OCI-LY3 (cell line): Measurements from ENCODE around the gene CCNE1.

Experiments
- H2AFZ ChIP-seq: fragments of 200-600, 300-600 bp; shearing (Covaris generic); 2 replicates; pipeline ENCODE4 v1.6.0; 2014; ENCODE audit warnings: antibody characterized with exemption, low read depth, low read length
- H3K27ac ChIP-seq: fragments of 200-600, 300-600 bp; sonication (generic); 2 replicates; pipeline ENCODE4 v1.5.1; 2014; ENCODE audit warnings: mild to moderate bottlenecking, low read length, moderate library complexity, mixed read lengths
- H3K27me3 ChIP-seq: fragments of 200-600, 300-600 bp; sonication (generic); 2 replicates; pipeline ENCODE4 v1.6.1; 2014; ENCODE audit warnings: low read depth, low read length, mixed read lengths
- H3K36me3 ChIP-seq: fragments of 200-600, 300-600 bp; sonication (generic); replicated peaks from 2 replicates; pipeline ENCODE3; 2014; ENCODE audit warnings: low read depth, low read length, mixed read lengths
- H3K4me1 ChIP-seq: fragments of 300-600, 200-600 bp; sonication (generic); 2 replicates; pipeline ENCODE4 v1.6.1; 2014; ENCODE audit warnings: low read length, mixed read lengths
- H3K4me2 ChIP-seq: fragments of 200-600, 300-600 bp; sonication (generic); 2 replicates; pipeline ENCODE4 v1.6.1; 2014; ENCODE audit warnings: low read length, mixed read lengths
- H3K4me3 ChIP-seq: fragments of 300-600, 200-600 bp; sonication (generic); 2 replicates; pipeline ENCODE4 v1.5.1; 2014; ENCODE audit warnings: antibody characterized with exemption, mild to moderate bottlenecking, low read length, moderate library complexity
- H3K79me2 ChIP-seq: fragments of 300-600, 200-600 bp; shearing (Covaris generic); 2 replicates; pipeline ENCODE4 v1.6.1; 2014; ENCODE audit warnings: mild to moderate bottlenecking, low read length, mixed read lengths
- H3K9ac ChIP-seq: fragments of 300-600, 200-600 bp; shearing (Covaris generic); 2 replicates; pipeline ENCODE4 v1.6.0; 2014; ENCODE audit warnings: mild to moderate bottlenecking, low read length, moderate library complexity
- H3K9me3 ChIP-seq: fragments of 200-600, 300-600 bp; shearing (Covaris generic); 2 replicates; pipeline ENCODE4 v1.6.1; 2014; ENCODE audit warnings: low read length, mixed read lengths; ENCODE audit not compliant: insufficient read depth
- H4K20me1 ChIP-seq: fragments of 200-600, 300-600 bp; sonication (generic); 2 replicates; pipeline ENCODE4 v1.6.1; 2016; ENCODE audit warnings: low read length, mixed read lengths; ENCODE audit not compliant: insufficient read depth
- CTCF ChIP-seq: fragments of 200-600, 300-600 bp; sonication (generic); IDR thresholded peaks from 2 replicates; pipeline ENCODE4 v1.5.1; 2014; ENCODE audit warnings: antibody characterized with exemption, low read length, low read depth
- EZH2phosphoT487 ChIP-seq: fragments of 200-600 bp; shearing (Covaris generic); IDR thresholded peaks from 2 replicates; pipeline ENCODE4 v1.6.1; 2018; ENCODE audit warnings: antibody characterized with exemption, mixed run types, low read depth

Gene CCNE1

GRCh38 chr19:29855741-29856500 is 44.1 kb downstream of the CCNE1 start:
- Histone ChIP-seq H3K36me3 (no peaks in the 10 kb centered on the region), H3K27ac (no peak overlapping the region), H3K4me2 (no peak overlapping the region), H3K79me2 (no peaks in the 10 kb centered on the region), H3K9ac (no peak overlapping the region), H2AFZ (no peak overlapping the region), H3K27me3 (peaks cover 21% of the 10 kb centered on the region; the same call in 1 of the 2 replicates), H3K9me3 (no peaks in the 10 kb centered on the region), H3K4me3 (no peak overlapping the region), H4K20me1 (no peaks in the 10 kb centered on the region), H3K4me1 (peaks cover 7% of the 10 kb centered on the region; the same call in 1 of the 2 replicates)
- TF ChIP-seq EZH2phosphoT487 (no peak), CTCF (no peak)

GRCh38 chr19:29858000-29858596 is 46.3 kb downstream of the CCNE1 start:
- Histone ChIP-seq H4K20me1 (no peaks in the 10 kb centered on the region), H2AFZ (no peak overlapping the region), H3K4me3 (no peak overlapping the region), H3K4me2 (peak overlapping the region; percentile 12; the same call in 1 of the 2 replicates), H3K27me3 (peaks cover 12% of the 10 kb centered on the region), H3K79me2 (no peaks in the 10 kb centered on the region), H3K36me3 (no peaks in the 10 kb centered on the region), H3K4me1 (0 out of 2 replicates have a peak, but pooled peaks cover 3% of the 10 kb centered on the region), H3K9me3 (no peaks in the 10 kb centered on the region), H3K9ac (no peak overlapping the region), H3K27ac (no peak overlapping the region)
- TF ChIP-seq EZH2phosphoT487 = no peak
- peak; percentile 82 for TF ChIP-seq CTCF

- Histone ChIP-seq H3K4me1 (0 out of 2 replicates have a peak, but pooled peaks cover 3% of the 10 kb centered on the region), H3K9ac (no peak overlapping the region), H3K4me3 (no peak overlapping the region), H4K20me1 (no peaks in the 10 kb centered on the region), H3K27me3 (peaks cover 14% of the 10 kb centered on the region), H3K79me2 (no peaks in the 10 kb centered on the region), H3K27ac (no peak overlapping the region), H3K36me3 (no peaks in the 10 kb centered on the region), H3K9me3 (no peaks in the 10 kb centered on the region), H3K4me2 (no peak overlapping the region), H2AFZ (no peak overlapping the region)
- TF ChIP-seq EZH2phosphoT487 (no peak), CTCF (no peak)
Observed at GRCh38 chr19:29858621-29859020, 46.8 kb downstream of the CCNE1 start.

GRCh38 chr19:29860492-29860891 is 48.7 kb downstream of the CCNE1 start:
- H3K4me1 ChIP-seq = 0 out of 2 replicates have a peak, but pooled peaks cover 3% of the 10 kb centered on the region
- H3K27ac ChIP-seq = no peak overlapping the region
- no peaks in the 10 kb centered on the region for H3K9me3 ChIP-seq
- H3K4me3 ChIP-seq = no peak overlapping the region
- TF ChIP-seq CTCF (no peak), EZH2phosphoT487 (no peak)
- H3K36me3 ChIP-seq = no peaks in the 10 kb centered on the region
- no peaks in the 10 kb centered on the region for H3K79me2 ChIP-seq
- no peak overlapping the region for H3K9ac ChIP-seq
- peaks cover 21% of the 10 kb centered on the region for H3K27me3 ChIP-seq
- no peak overlapping the region for H3K4me2 ChIP-seq
- H4K20me1 ChIP-seq = no peaks in the 10 kb centered on the region
- no peak overlapping the region for H2AFZ ChIP-seq
